Superior temporal gyrus (tissue), 1 donor: ENCODE measurements around the gene LONP1.

Experiments
- DNase-seq: peaks from one replicate; pipeline ENCODE4 v3.0.0-alpha.2; 2016; ENCODE audit errors: extremely low spot score

Gene LONP1

DNA sequence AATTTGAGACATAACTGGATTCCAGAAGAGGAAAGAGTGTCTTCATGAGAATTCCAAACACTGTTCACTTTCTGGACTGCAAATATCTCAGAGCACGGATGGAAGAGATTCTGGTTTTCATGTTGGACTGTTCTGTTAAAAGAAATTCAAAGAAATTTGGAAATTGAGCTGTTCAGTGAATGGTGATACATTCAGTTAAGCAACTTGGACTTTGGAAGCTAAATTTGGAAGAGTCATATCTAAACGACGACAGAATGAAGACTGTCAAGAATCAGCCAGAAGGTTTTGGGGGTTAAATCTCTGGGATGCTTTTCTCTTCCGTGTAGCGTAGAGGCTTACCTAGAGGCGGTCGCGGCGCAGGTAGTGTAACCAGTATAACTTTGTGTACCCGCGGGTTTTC lies 71.5 kb downstream of the LONP1 start:
- no peak for DNase-seq

DNA sequence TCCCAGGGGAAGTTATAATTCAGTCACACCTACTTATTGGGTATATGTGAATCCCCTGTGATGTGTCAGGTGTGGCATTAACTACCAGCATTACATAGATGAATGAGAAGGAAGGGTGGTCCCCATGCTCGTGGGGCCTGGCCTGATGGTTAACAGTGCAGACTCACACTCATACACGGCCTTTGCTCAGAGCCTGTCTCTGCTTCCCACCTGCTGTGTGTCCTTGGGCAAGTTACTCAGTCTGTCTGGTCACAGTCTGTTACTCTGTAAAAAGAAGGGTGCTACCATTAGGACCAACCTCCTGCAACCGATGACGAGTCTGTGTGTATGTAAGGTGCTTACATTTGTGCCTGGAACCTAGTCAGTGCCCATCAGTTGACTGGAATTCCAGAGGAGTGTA lies 73.2 kb downstream of the LONP1 start:
- no peak for DNase-seq

DNA sequence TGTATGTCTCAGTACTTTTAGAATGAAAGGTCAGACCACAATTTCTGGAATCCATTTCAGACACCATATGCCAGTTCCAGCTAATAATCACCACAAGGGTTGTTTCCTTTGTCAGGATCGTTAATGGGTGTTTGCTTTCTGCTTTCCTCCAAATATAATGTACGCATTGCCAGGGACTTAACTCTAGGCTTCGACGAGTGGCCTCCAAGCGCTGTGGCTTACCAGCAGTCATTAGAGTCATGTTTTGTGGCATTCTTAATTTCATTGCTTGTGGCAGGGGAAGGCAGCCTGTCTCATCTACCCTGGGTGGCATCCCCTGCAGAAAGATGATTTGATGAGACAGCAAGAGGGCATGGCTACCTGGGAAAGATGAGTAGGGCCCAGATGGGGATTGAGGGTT lies 74.5 kb downstream of the LONP1 start:
- DNase-seq: no peak

- no peak for DNase-seq
Measured at GRCh38 chr19:5644037-5644436, 75.9 kb downstream of the LONP1 start.

GRCh38 chr19:5643060-5643459 lies 76.9 kb downstream of the LONP1 start:
- no peak for DNase-seq

GRCh38 chr19:5642204-5642603 lies 77.7 kb downstream of the LONP1 start:
- DNase-seq: no peak
